CD14-positive monocyte (primary cell): ENCODE measurements around the gene TNFAIP8. TPM values are rescaled to one million over a fixed set of nuclear protein-coding genes. Genes with fewer than 3 reads are reported as not detected.
A peak's percentile ranks its signal among the peaks of the same experiment; 100 is the strongest.

Experiments used
- DNase-seq, 3 donors: peaks; one replicate each; pipeline ENCODE4 v3.0.0-alpha.2; 2011 to 2022
- H2AFZ ChIP-seq: 2 replicates; pipeline ENCODE4 v1.6.0; 2012; ENCODE audit warnings: mild to moderate bottlenecking, low read depth, low read length, inconsistent platforms; ENCODE audit not compliant: insufficient read depth, poor library complexity, severe bottlenecking
- H3K27ac ChIP-seq, 2 donors: 1 replicate in 1 of 2; 2 replicates in 1 of 2; pipeline ENCODE4 v1.5.1; 2012 to 2013; ENCODE audit warnings: low read length in 2 of 2, control low read depth in 1 of 2, inconsistent platforms in 1 of 2, low read depth in 1 of 2, mild to moderate bottlenecking in 1 of 2
- H3K27me3 ChIP-seq, 2 donors: one replicate each; pipeline versions ENCODE4 v1.6.0 to v1.6.1; 2011 to 2013; ENCODE audit warnings: low read length in 2 of 2; ENCODE audit not compliant: control insufficient read depth in 2 of 2, insufficient read depth in 2 of 2
- H3K36me3 ChIP-seq, 2 donors: replicated peaks in 1 of 2; 1 replicate in 1 of 2; 2 replicates in 1 of 2; pipeline versions ENCODE4 v1.5.1 to v1.6.1; 2012 to 2013; ENCODE audit warnings: low read length in 2 of 2, control low read depth in 1 of 2, inconsistent platforms in 1 of 2, mild to moderate bottlenecking in 1 of 2; ENCODE audit not compliant: insufficient read depth in 2 of 2, control insufficient read depth in 1 of 2
- H3K4me1 ChIP-seq, 2 donors: 1 replicate in 1 of 2; 2 replicates in 1 of 2; pipeline versions ENCODE4 v1.5.1 to v1.6.1; 2012 to 2013; ENCODE audit warnings: low read length in 2 of 2, control low read depth in 1 of 2, inconsistent platforms in 1 of 2, mild to moderate bottlenecking in 1 of 2, moderate library complexity in 1 of 2; ENCODE audit not compliant: insufficient read depth in 2 of 2, control insufficient read depth in 1 of 2
- H3K4me2 ChIP-seq: replicated peaks from 2 replicates; pipeline ENCODE3; 2012; ENCODE audit warnings: low read length, moderate library complexity, mild to moderate bottlenecking; ENCODE audit not compliant: poor library complexity, severe bottlenecking; ENCODE audit errors: extremely low read depth
- H3K4me3 ChIP-seq, 3 experiments: fragments of 200-600 bp in 1 of 3; sonication (generic) in 1 of 3; replicated peaks in 1 of 3; 1 replicate in 2 of 3; 2 replicates in 1 of 3; pipeline ENCODE4 v1.5.1; 2011 to 2013; ENCODE audit warnings: low read length in 3 of 3, mild to moderate bottlenecking in 3 of 3, control low read depth in 2 of 3, low read depth in 2 of 3, inconsistent platforms in 1 of 3, moderate library complexity in 1 of 3
- H3K79me2 ChIP-seq: 2 replicates; pipeline ENCODE4 v1.6.0; 2012; ENCODE audit warnings: mild to moderate bottlenecking, control low read depth, inconsistent platforms, low read length, moderate library complexity; ENCODE audit not compliant: insufficient read depth
- H3K9ac ChIP-seq: 2 replicates; pipeline ENCODE4 v1.6.0; 2017; ENCODE audit warnings: low read length, mild to moderate bottlenecking; ENCODE audit not compliant: insufficient read depth, poor library complexity, severe bottlenecking
- H3K9me3 ChIP-seq, 2 donors: replicated peaks in 1 of 2; 1 replicate in 1 of 2; 2 replicates in 1 of 2; pipeline versions ENCODE4 v1.5.1 to v1.6.1; 2012 to 2013; ENCODE audit warnings: low read length in 2 of 2, control low read depth in 1 of 2; ENCODE audit not compliant: control insufficient read depth in 1 of 2, insufficient read depth in 1 of 2
- H4K20me1 ChIP-seq: 2 replicates; pipeline ENCODE4 v1.6.0; 2012; ENCODE audit warnings: mild to moderate bottlenecking, low read length, control low read depth, moderate library complexity; ENCODE audit not compliant: insufficient read depth
- H3K27ac Mint-ChIP-seq, 7 donors: one replicate each; pipeline ENCODE4 v1.8.0; 2020; ENCODE audit warnings: mild to moderate bottlenecking in 7 of 7, mixed read lengths in 7 of 7, moderate library complexity in 6 of 7, inconsistent platforms in 2 of 7
- H3K27me3 Mint-ChIP-seq, 3 donors: one replicate each; pipeline ENCODE4 v1.8.0; 2021 to 2022; ENCODE audit warnings: low read depth in 3 of 3, mild to moderate bottlenecking in 3 of 3, mixed read lengths in 3 of 3, moderate library complexity in 3 of 3, inconsistent platforms in 1 of 3
- H3K36me3 Mint-ChIP-seq, 2 donors: one replicate each; pipeline ENCODE4 v1.8.0; 2020; ENCODE audit warnings: mixed read lengths in 2 of 2, inconsistent platforms in 1 of 2, mild to moderate bottlenecking in 1 of 2
- H3K4me1 Mint-ChIP-seq: one replicate; pipeline ENCODE4 v1.8.0; 2020; ENCODE audit warnings: mild to moderate bottlenecking, mixed read lengths
- H3K4me3 Mint-ChIP-seq, 2 donors: one replicate each; pipeline ENCODE4 v1.8.0; 2020; ENCODE audit warnings: mild to moderate bottlenecking in 2 of 2, mixed read lengths in 2 of 2, moderate library complexity in 1 of 2
- H3K9me3 Mint-ChIP-seq, 7 donors: one replicate each; pipeline ENCODE4 v1.8.0; 2020 to 2022; ENCODE audit warnings: mixed read lengths in 7 of 7, mild to moderate bottlenecking in 6 of 7, moderate library complexity in 6 of 7, inconsistent platforms in 2 of 7
- WGBS: methylation state at CpG from one replicate; pipeline ENCODE4 v1.1.5; 2013; ENCODE audit warnings: missing lambda C conversion rate; ENCODE audit not compliant: insufficient coverage; 5-methylcytosine and 5-hydroxymethylcytosine counted together
- intact Hi-C, 2 donors: fragments of 100-400 bp; cut with micrococcal nuclease; formaldehyde crosslinking; loops; one replicate each; pipeline versions ENCODE4 v1.15.0 to v1.15.1; 2023
- polyA plus RNA-seq, 3 donors: library from polyadenylated mRNA; depleted of rRNA in 1 of 3; unstranded in 2 of 3; stranded (reverse) in 1 of 3; fragments of 300-500 nt in 2 of 3; fragments of >200 nt in 1 of 3; fragmentation: Illumina TruSeq in 2 of 3; gene quantifications; 1 replicate in 2 of 3; 2 replicates in 1 of 3; pipeline ENCODE4 v1.2.3, GENCODE V29; 2012 to 2021
- TF ChIP-seq, protein P1 (sequence below): fragments of 200-600 bp; IDR thresholded peaks from one replicate; pipeline ENCODE4 v1.8.0; 2022; ENCODE audit warnings: antibody characterized with exemption, mild to moderate bottlenecking

The TNFAIP8 gene
- polyA plus RNA-seq, 3 donors, result 20.6 to 55.5 (median 47.0) TPM

DNA sequence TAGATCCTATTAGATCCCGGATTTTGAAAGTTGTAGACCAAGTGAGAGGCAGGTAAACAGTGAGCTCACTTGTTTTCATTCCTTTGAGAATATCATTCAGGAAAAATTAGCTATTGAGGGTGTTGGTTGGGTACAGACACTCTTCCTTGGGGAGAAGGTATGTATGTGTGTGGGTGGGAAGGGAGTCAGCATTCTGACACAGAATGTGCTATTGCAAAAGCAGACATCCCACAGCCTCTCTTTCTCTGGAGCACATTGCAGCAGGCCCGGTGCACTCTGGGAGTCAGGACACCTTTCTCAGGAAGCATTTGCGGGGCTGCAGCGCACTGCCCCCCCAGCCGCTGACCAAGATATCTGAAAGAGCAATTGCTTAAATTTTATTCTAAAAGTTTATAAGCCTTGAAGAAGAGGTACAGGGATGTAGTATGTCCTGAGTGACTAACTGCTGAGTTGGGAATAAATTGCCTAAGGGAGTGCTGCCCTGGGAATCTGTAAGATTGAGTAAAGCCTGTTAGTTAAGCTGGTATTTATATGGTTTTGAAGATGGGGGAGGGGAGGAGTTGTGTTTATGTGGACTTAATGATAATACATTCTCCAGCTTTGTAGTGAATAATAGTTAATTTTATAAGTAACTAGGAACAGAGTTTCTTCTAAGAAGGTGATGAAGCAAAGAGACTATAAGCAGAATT lies 5.2 kb downstream of the TNFAIP8 start:
- DNase-seq, result no peak
- no peaks in the 10 kb centered on the region for H3K9me3 Mint-ChIP-seq
- H3K4me3 Mint-ChIP-seq, result no peak overlapping the region
- no peak overlapping the region for H2AFZ ChIP-seq
- H3K27ac Mint-ChIP-seq, result peak overlapping the region in 6 of 7 donors; percentile 25 to 86 (median 78)
- no peak overlapping the region for H3K9ac ChIP-seq
- no peak overlapping the region for H3K4me3 ChIP-seq
- intact Hi-C loops, result no loop called here
- TF ChIP-seq, protein P1, sequence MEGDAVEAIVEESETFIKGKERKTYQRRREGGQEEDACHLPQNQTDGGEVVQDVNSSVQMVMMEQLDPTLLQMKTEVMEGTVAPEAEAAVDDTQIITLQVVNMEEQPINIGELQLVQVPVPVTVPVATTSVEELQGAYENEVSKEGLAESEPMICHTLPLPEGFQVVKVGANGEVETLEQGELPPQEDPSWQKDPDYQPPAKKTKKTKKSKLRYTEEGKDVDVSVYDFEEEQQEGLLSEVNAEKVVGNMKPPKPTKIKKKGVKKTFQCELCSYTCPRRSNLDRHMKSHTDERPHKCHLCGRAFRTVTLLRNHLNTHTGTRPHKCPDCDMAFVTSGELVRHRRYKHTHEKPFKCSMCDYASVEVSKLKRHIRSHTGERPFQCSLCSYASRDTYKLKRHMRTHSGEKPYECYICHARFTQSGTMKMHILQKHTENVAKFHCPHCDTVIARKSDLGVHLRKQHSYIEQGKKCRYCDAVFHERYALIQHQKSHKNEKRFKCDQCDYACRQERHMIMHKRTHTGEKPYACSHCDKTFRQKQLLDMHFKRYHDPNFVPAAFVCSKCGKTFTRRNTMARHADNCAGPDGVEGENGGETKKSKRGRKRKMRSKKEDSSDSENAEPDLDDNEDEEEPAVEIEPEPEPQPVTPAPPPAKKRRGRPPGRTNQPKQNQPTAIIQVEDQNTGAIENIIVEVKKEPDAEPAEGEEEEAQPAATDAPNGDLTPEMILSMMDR, result no peak
- peaks cover 100% of the 10 kb centered on the region for H3K79me2 ChIP-seq
- H3K9me3 ChIP-seq, result no peaks in the 10 kb centered on the region
- no peaks in the 10 kb centered on the region for H3K27me3 Mint-ChIP-seq
- H4K20me1 ChIP-seq, result peaks cover 96% of the 10 kb centered on the region
- peaks cover 63 to 65% of the 10 kb centered on the region in 2 donors for H3K4me1 ChIP-seq
- H3K4me1 Mint-ChIP-seq, result peaks cover 90% of the 10 kb centered on the region
- peaks cover 6 to 13% of the 10 kb centered on the region in 2 donors for H3K36me3 ChIP-seq
- no peaks in the 10 kb centered on the region for H3K27me3 ChIP-seq
- H3K36me3 Mint-ChIP-seq, result peaks cover 16 to 38% of the 10 kb centered on the region in 2 donors
- peak overlapping the region in 1 of 2 donors; percentile 96 for H3K27ac ChIP-seq
- 74% methylated on average over 2 of the region's 5 CpGs for WGBS
- no peak overlapping the region for H3K4me2 ChIP-seq

DNA sequence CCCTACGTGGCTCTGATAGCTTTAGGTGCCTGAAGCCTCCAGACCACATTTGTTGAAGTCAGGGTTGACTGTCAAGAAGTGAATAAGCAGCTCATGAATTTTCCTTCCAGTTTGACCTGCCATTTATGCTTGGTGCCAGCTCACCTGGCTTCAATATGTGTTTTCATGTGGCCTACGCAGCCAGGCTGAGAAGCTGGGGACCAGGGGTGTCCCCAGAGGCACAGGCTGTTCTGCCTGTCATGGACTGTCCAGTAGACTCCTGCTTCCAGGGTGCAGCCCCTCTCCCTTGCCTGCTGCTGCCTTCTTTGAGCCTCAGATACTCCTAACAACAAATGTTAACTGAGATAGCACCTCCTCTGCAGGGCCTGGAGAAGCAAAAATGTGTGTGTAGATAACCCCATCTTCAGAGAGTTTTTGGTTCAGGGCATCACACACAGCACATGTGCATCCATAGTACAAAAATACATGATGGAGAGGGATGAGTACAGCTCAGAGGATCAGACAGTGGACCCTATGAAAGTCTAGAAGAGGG lies 5.8 kb downstream of the TNFAIP8 start:
- H3K4me2 ChIP-seq, result no peak overlapping the region
- intact Hi-C loops, result no loop called here
- peak overlapping the region in 1 of 2 donors; percentile 54 for H3K27ac ChIP-seq

More for the DNA sequence above, 5.8 kb downstream of the TNFAIP8 start:
- Mint-ChIP-seq H3K36me3 (peaks cover 20 to 44% of the 10 kb centered on the region in 2 donors), H3K4me3 (no peak overlapping the region), H3K27me3 (no peaks in the 10 kb centered on the region), H3K9me3 (no peaks in the 10 kb centered on the region), H3K27ac (peak overlapping the region in 5 of 7 donors; percentile 3 to 82 (median 50)), H3K4me1 (peaks cover 93% of the 10 kb centered on the region)
- Histone ChIP-seq H3K9me3 (no peaks in the 10 kb centered on the region), H4K20me1 (peaks cover 100% of the 10 kb centered on the region), H3K4me1 (peaks cover 69 to 71% of the 10 kb centered on the region in 2 donors), H3K36me3 (peaks cover 6 to 13% of the 10 kb centered on the region in 2 donors), H3K27me3 (no peaks in the 10 kb centered on the region), H3K79me2 (peaks cover 100% of the 10 kb centered on the region), H2AFZ (no peak overlapping the region), H3K4me3 (no peak overlapping the region), H3K9ac (no peak overlapping the region)
- TF ChIP-seq, protein P1, result no peak
- DNase-seq, result no peak
- WGBS, result 92% methylated on average over 2 of the region's 2 CpGs
